Measurements from ENCODE around the gene STX16.

STX16 gene

GRCh38 chr20:58699623-58700107 lies 48.6 kb downstream of the STX16 start:
- DNase-seq (ENCODE audit: low read depth in 1 of 2, low spot score in 1 of 2) = no peak
- TF ChIP-seq SPI1 (IDR thresholded peaks at IDR 0.05; ENCODE audit: borderline replicate concordance, low read depth) (no peak), REST (IDR thresholded peaks at IDR 0.05; ENCODE audit: insufficient replicate concordance, low read depth) (no peak), CTCF (IDR thresholded peaks at IDR 0.05; ENCODE audit: insufficient read depth, low read length) (no peak), POLR2AphosphoS5 (IDR thresholded peaks at IDR 0.05; ENCODE audit: low read depth) (no peak), GABPA (IDR thresholded peaks at IDR 0.05; ENCODE audit: low read depth) (no peak)
- no peak overlapping the region for H3K27ac ChIP-seq (replicated peaks)
- H3K4me3 ChIP-seq (replicated peaks; ENCODE audit: insufficient read depth, low read length) = no peak overlapping the region
- H3K27me3 ChIP-seq (ENCODE audit: insufficient read depth, poor library complexity, severe bottlenecking) = no peaks in the 10 kb centered on the region

- DNase-seq (ENCODE audit: low read depth in 1 of 2, low spot score in 1 of 2) = no peak
- H3K4me3 ChIP-seq (replicated peaks; ENCODE audit: insufficient read depth, low read length) = no peak overlapping the region
- H3K27ac ChIP-seq (replicated peaks) = no peak overlapping the region
- H3K27me3 ChIP-seq (ENCODE audit: insufficient read depth, poor library complexity, severe bottlenecking) = no peaks in the 10 kb centered on the region
- no peak for TF ChIP-seq GABPA (IDR thresholded peaks at IDR 0.05; ENCODE audit: low read depth)
- TF ChIP-seq REST (IDR thresholded peaks at IDR 0.05; ENCODE audit: insufficient replicate concordance, low read depth) = no peak
- TF ChIP-seq CTCF (IDR thresholded peaks at IDR 0.05; ENCODE audit: insufficient read depth, low read length) = no peak
- no peak for TF ChIP-seq SPI1 (IDR thresholded peaks at IDR 0.05; ENCODE audit: borderline replicate concordance, low read depth)
- TF ChIP-seq POLR2AphosphoS5 (IDR thresholded peaks at IDR 0.05; ENCODE audit: low read depth) = no peak
Measured at GRCh38 chr20:58700121-58700821, 49.2 kb downstream of the STX16 start.

GRCh38 chr20:58700823-58701222 lies 49.7 kb downstream of the STX16 start:
- Histone ChIP-seq H3K27me3 (ENCODE audit: insufficient read depth, poor library complexity, severe bottlenecking) (no peaks in the 10 kb centered on the region), H3K4me3 (replicated peaks; ENCODE audit: insufficient read depth, low read length) (no peak overlapping the region), H3K27ac (replicated peaks) (no peak overlapping the region)
- no peak for DNase-seq (ENCODE audit: low read depth in 1 of 2, low spot score in 1 of 2)
- TF ChIP-seq REST (IDR thresholded peaks at IDR 0.05; ENCODE audit: insufficient replicate concordance, low read depth) (no peak), POLR2AphosphoS5 (IDR thresholded peaks at IDR 0.05; ENCODE audit: low read depth) (no peak), SPI1 (IDR thresholded peaks at IDR 0.05; ENCODE audit: borderline replicate concordance, low read depth) (no peak), GABPA (IDR thresholded peaks at IDR 0.05; ENCODE audit: low read depth) (no peak), CTCF (IDR thresholded peaks at IDR 0.05; ENCODE audit: insufficient read depth, low read length) (no peak)

All from HL-60 (cell line).